Adrenal gland (tissue), 5 donors: Measurements from ENCODE around the gene ZBTB26.

Experiments
- CTCF ChIP-seq, 6 experiments: fragments of 450-650 bp in 4 of 6; fragments of 200-600 bp in 2 of 6; sonication (generic) in 1 of 6; IDR thresholded peaks; 1 replicate in 5 of 6; 2 replicates in 1 of 6; pipeline versions ENCODE4 v1.5.1 to v1.8.0; 2016 to 2021; ENCODE audit warnings: antibody characterized with exemption in 6 of 6, mild to moderate bottlenecking in 2 of 6, moderate library complexity in 1 of 6
- POLR2A ChIP-seq, 2 donors: fragments of 450-650 bp; IDR thresholded peaks; one replicate each; pipeline ENCODE4 v1.6.1; 2017; ENCODE audit warnings: antibody characterized with exemption in 2 of 2, mild to moderate bottlenecking in 2 of 2, moderate library complexity in 1 of 2
- donor health status: DM: no; HTN: no; CAD: no.

DNA sequence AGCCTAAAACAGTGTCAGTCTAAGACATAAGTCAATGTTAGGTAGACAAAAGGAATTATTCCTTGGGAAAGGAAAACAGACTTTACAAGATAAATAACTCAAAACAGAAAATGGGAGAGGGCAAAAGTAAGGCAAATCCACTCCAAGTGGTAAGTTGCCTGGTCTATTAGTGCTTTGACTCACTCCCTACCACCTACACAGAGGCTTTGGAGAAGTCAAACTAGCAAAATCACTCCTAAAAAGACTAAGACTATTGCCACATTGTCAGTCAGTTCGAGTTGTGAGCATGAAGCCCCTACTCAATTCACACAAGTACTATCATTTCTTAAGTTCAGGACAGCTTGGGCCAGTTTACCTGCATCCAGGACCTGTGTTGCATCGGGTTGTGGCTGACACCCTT is 13.0 kb downstream of the ZBTB26 start:
- TF ChIP-seq CTCF (IDR thresholded peaks at IDR 0.05) (no peak), POLR2A (IDR thresholded peaks at IDR 0.05) (no peak)
